Endodermal cell (in vitro differentiated cells): Measurements from ENCODE around the gene COG2. TPM values are rescaled to one million over a fixed set of nuclear protein-coding genes. Genes with fewer than 3 reads are reported as not detected.
"Not testable (repeated sequence)": the region's sequence is repeated elsewhere in the genome, so short reads cannot be mapped to it uniquely, and the experiment has no call there.

Experiments used
- DNase-seq: peaks from one replicate; pipeline ENCODE4 v3.0.0-alpha.2; 2017
- H3K27ac ChIP-seq: 2 replicates; pipeline ENCODE4 v1.5.1; 2013; ENCODE audit warnings: mild to moderate bottlenecking, low read depth, low read length, moderate library complexity
- H3K27me3 ChIP-seq: 2 replicates; pipeline ENCODE4 v1.6.1; 2013; ENCODE audit warnings: mild to moderate bottlenecking, low read length, moderate library complexity; ENCODE audit not compliant: insufficient read depth, control insufficient read depth, poor library complexity, severe bottlenecking
- H3K36me3 ChIP-seq: 2 replicates; pipeline ENCODE4 v1.7.0; 2013; ENCODE audit warnings: mild to moderate bottlenecking, low read length, moderate library complexity; ENCODE audit not compliant: control insufficient read depth, insufficient read depth
- H3K4me1 ChIP-seq: one replicate; pipeline ENCODE4 v1.7.0; 2013; ENCODE audit warnings: low read length; ENCODE audit not compliant: control insufficient read depth, insufficient read depth
- H3K4me3 ChIP-seq: 2 replicates; pipeline ENCODE4 v1.5.1; 2013; ENCODE audit warnings: mild to moderate bottlenecking, low read length, moderate library complexity
- H3K9ac ChIP-seq: 2 replicates; pipeline ENCODE4 v1.6.1; 2013; ENCODE audit warnings: mild to moderate bottlenecking, low read length, moderate library complexity; ENCODE audit not compliant: poor library complexity, severe bottlenecking; ENCODE audit errors: extremely low read depth
- H3K9me3 ChIP-seq: 2 replicates; pipeline ENCODE4 v1.6.1; 2013; ENCODE audit warnings: mild to moderate bottlenecking, low read length, moderate library complexity; ENCODE audit not compliant: control insufficient read depth
- H3K27ac Mint-ChIP-seq: 2 replicates; pipeline ENCODE4 v1.8.0; 2020; ENCODE audit warnings: mixed read lengths
- H3K27me3 Mint-ChIP-seq: 2 replicates; pipeline ENCODE4 v1.8.0; 2021; ENCODE audit warnings: mild to moderate bottlenecking, mixed read lengths; ENCODE audit not compliant: insufficient read depth
- H3K36me3 Mint-ChIP-seq: 2 replicates; pipeline ENCODE4 v1.8.0; 2020; ENCODE audit warnings: low read depth, mixed read lengths
- H3K4me1 Mint-ChIP-seq: 2 replicates; pipeline ENCODE4 v1.8.0; 2020; ENCODE audit warnings: mixed read lengths
- H3K4me3 Mint-ChIP-seq: 2 replicates; pipeline ENCODE4 v1.8.0; 2020; ENCODE audit warnings: mild to moderate bottlenecking, moderate library complexity, mixed read lengths
- H3K9me3 Mint-ChIP-seq: 2 replicates; pipeline ENCODE4 v1.8.0; 2020; ENCODE audit warnings: mild to moderate bottlenecking, mixed read lengths
- CTCF ChIP-seq: fragments of 200-600 bp; sonication (generic); conservative IDR thresholded peaks from 2 replicates; pipeline ENCODE4 v1.5.0; 2021; ENCODE audit warnings: antibody characterized with exemption, mild to moderate bottlenecking
- WGBS, 2 experiments: methylation state at CpG; one replicate each; pipeline versions ENCODE4 v1.1.5 to v1.1.7; 2013; ENCODE audit warnings: missing lambda C conversion rate in 2 of 2, mixed read lengths in 1 of 2; ENCODE audit not compliant: insufficient coverage in 1 of 2, insufficient read length in 1 of 2; 5-methylcytosine and 5-hydroxymethylcytosine counted together
- total RNA-seq, 2 donors: library from RNA; stranded (reverse); fragmentation: NEBNext Ultra II Directional in 1 of 2; extraction: Animal tissue kit (Norgen Biotek cat#: 25700) in 1 of 2; gene quantifications; 2 replicates in 1 of 2; 3 replicates in 1 of 2; pipeline ENCODE4 v1.2.1, GENCODE V29; 2021

COG2 gene
- total RNA-seq, 2 donors from 2014 or later, result 26.1 to 29.7 TPM

DNA sequence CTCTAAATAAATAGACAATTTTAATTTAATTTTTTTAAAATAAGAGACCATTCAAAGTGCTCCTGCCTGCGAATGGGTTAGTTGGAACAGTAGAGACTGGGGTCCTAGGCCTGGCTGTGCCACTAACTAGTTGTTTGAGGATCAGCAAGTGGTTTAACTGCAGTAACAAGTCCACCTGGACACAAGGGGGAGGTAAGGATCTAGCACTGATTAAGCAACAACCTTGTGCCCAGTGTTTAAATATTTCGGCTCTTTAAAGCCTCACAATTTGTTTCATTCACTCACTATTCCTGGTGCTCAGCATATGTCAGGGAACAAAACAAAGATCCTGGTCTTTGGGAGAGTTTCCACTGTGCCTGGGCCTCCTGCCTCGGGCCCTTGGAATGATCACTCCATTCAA lies 73.2 kb downstream of the COG2 start:
- no peaks in the 10 kb centered on the region for H3K27me3 ChIP-seq
- H3K4me3 ChIP-seq, result no peak overlapping the region
- H3K36me3 ChIP-seq, result no peaks in the 10 kb centered on the region
- no peak overlapping the region for H3K9ac ChIP-seq
- H3K27ac Mint-ChIP-seq, result no peak overlapping the region
- H3K27ac ChIP-seq, result no peak overlapping the region
- no peaks in the 10 kb centered on the region for H3K9me3 ChIP-seq
- H3K9me3 Mint-ChIP-seq, result peaks cover 7% of the 10 kb centered on the region
- H3K4me1 ChIP-seq, result no peaks in the 10 kb centered on the region
- no peak overlapping the region for H3K4me3 Mint-ChIP-seq
- peak; percentile 55 for TF ChIP-seq CTCF
- H3K27me3 Mint-ChIP-seq, result no peaks in the 10 kb centered on the region
- 89 to 92% methylated on average over 2 to 3 of the region's 3 CpGs for WGBS, 2 experiments
- H3K36me3 Mint-ChIP-seq, result no peaks in the 10 kb centered on the region
- no peaks in the 10 kb centered on the region for H3K4me1 Mint-ChIP-seq
- DNase-seq, result no peak

- not testable (repeated sequence) for DNase-seq, H3K27me3 ChIP-seq, H3K4me3 ChIP-seq, H3K27ac ChIP-seq, H3K9ac ChIP-seq, H3K27ac Mint-ChIP-seq, H3K4me1 ChIP-seq, H3K36me3 ChIP-seq, H3K36me3 Mint-ChIP-seq, H3K4me3 Mint-ChIP-seq, H3K27me3 Mint-ChIP-seq, H3K4me1 Mint-ChIP-seq, H3K9me3 ChIP-seq
- peaks cover 17% of the 10 kb centered on the region for H3K9me3 Mint-ChIP-seq
- 71 to 87% methylated on average over 3 of the region's 3 CpGs for WGBS, 2 experiments
Measured at GRCh38 chr1:230716453-230716852, 74.2 kb downstream of the COG2 start.

DNA sequence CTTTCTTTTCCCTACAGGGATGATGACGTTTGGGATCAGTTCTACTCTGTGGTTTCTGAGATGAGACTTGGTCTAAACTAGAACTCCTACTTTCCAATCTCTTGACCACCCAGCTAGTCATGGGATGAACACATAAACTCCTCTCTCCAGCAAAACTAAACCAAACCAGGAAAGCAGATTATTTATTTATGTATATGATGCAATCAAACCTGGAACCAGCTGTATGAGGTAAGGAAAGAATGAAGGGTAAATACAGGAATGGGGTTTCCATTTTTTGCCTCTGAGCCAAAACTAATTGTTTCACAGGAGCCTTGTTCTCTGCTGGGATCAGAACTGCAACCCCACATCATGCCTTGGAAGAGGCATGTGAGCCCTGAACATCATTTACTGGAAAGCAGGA lies 75.0 kb downstream of the COG2 start:
- TF ChIP-seq CTCF, result no peak
- Histone ChIP-seq H3K9me3 (peaks cover 5% of the 10 kb centered on the region), H3K36me3 (no peaks in the 10 kb centered on the region), H3K9ac (no peak overlapping the region), H3K27me3 (no peaks in the 10 kb centered on the region), H3K27ac (no peak overlapping the region), H3K4me3 (no peak overlapping the region), H3K4me1 (no peaks in the 10 kb centered on the region)
- H3K27ac Mint-ChIP-seq, result no peak overlapping the region
- WGBS, 2 experiments, result 93% methylated on average over 1 of the region's 1 CpG; no CpG with 5 or more reads in 1 of the 2 experiments
- no peaks in the 10 kb centered on the region for H3K4me1 Mint-ChIP-seq
- no peaks in the 10 kb centered on the region for H3K27me3 Mint-ChIP-seq
- no peak overlapping the region for H3K4me3 Mint-ChIP-seq
- no peak for DNase-seq
- no peaks in the 10 kb centered on the region for H3K36me3 Mint-ChIP-seq
- peaks cover 25% of the 10 kb centered on the region for H3K9me3 Mint-ChIP-seq

GRCh38 chr1:230721849-230722522 lies 79.7 kb downstream of the COG2 start:
- not testable (repeated sequence) for H3K36me3 Mint-ChIP-seq
- 82 to 92% methylated on average over 2 to 3 of the region's 3 CpGs for WGBS, 2 experiments

More at GRCh38 chr1:230721849-230722522, 79.7 kb downstream of the COG2 start:
- not testable (repeated sequence) for H3K27ac ChIP-seq, H3K36me3 ChIP-seq, H3K4me1 Mint-ChIP-seq, H3K27ac Mint-ChIP-seq, H3K4me3 ChIP-seq, H3K4me1 ChIP-seq, DNase-seq, H3K9me3 ChIP-seq, H3K27me3 Mint-ChIP-seq, H3K27me3 ChIP-seq, H3K9ac ChIP-seq, H3K4me3 Mint-ChIP-seq
- H3K9me3 Mint-ChIP-seq, result peaks cover 31% of the 10 kb centered on the region
